ENCODE results near the gene S100PBP. TPM values are rescaled to one million over a fixed set of nuclear protein-coding genes. Genes with fewer than 3 reads are reported as not detected.

S100PBP gene
- total and polyA plus RNA-seq, 7 donors: 3.2 to 50.7 (median 25.2) TPM

DNA sequence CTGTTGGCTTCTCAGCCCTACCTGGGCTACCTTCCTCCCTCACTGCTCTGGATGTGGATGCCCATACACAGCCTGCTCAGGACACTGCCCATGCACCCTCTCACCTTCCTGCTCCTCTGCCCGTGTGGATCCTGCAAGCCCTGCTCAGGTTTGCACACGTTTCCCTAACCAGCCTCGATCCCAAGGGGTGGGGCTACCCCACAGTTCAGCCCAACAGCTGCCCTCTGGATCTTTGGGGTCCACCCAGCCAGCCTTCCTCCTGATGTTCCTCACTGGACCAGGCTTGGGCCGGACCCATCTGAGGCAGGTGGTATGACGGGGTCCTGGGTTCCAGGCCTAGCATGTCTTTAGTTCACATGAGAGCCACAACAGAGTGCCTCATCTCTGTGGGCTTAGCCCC is 79.0 kb downstream of the S100PBP start:
- TF ChIP-seq, protein P1, sequence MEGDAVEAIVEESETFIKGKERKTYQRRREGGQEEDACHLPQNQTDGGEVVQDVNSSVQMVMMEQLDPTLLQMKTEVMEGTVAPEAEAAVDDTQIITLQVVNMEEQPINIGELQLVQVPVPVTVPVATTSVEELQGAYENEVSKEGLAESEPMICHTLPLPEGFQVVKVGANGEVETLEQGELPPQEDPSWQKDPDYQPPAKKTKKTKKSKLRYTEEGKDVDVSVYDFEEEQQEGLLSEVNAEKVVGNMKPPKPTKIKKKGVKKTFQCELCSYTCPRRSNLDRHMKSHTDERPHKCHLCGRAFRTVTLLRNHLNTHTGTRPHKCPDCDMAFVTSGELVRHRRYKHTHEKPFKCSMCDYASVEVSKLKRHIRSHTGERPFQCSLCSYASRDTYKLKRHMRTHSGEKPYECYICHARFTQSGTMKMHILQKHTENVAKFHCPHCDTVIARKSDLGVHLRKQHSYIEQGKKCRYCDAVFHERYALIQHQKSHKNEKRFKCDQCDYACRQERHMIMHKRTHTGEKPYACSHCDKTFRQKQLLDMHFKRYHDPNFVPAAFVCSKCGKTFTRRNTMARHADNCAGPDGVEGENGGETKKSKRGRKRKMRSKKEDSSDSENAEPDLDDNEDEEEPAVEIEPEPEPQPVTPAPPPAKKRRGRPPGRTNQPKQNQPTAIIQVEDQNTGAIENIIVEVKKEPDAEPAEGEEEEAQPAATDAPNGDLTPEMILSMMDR (IDR thresholded peaks at IDR 0.05): no peak
- TF ChIP-seq EP300 (IDR thresholded peaks at IDR 0.05) (no peak), POLR2A (IDR thresholded peaks at IDR 0.05) (no peak), POLR2AphosphoS5 (IDR thresholded peaks at IDR 0.05) (no peak)
- Histone ChIP-seq H3K4me1 (peaks cover 0 to 27% (median 24%) of the 10 kb centered on the region in 4 donors), H3K27ac (no peak overlapping the region), H3K27me3 (peaks cover 15 to 31% (median 22%) of the 10 kb centered on the region in 3 donors), H3K4me3 (no peak overlapping the region), H3K36me3 (no peaks in the 10 kb centered on the region), H3K9me3 (no peaks in the 10 kb centered on the region)
- 48 to 76% methylated on average over 5 of the region's 5 CpGs for WGBS, 2 donors
- peak; percentile 64 for DNase-seq
- intact Hi-C loops (cut with DNase I): no loop called here

GRCh38 chr1:32897082-32898049 is 79.9 kb downstream of the S100PBP start:
- Histone ChIP-seq H3K9me3 (no peaks in the 10 kb centered on the region), H3K27ac (no peak overlapping the region), H3K27me3 (peaks cover 15 to 26% (median 18%) of the 10 kb centered on the region in 3 donors), H3K4me1 (peaks cover 0 to 31% (median 28%) of the 10 kb centered on the region in 4 donors), H3K4me3 (no peak overlapping the region), H3K36me3 (no peaks in the 10 kb centered on the region)
- intact Hi-C loops (cut with DNase I): no loop called here
- 86 to 87% methylated on average over 11 of the region's 11 CpGs for WGBS, 2 donors
- peak; percentile 18 for DNase-seq
- no peak for TF ChIP-seq EP300 (IDR thresholded peaks at IDR 0.05)
- TF ChIP-seq, protein P1 (IDR thresholded peaks at IDR 0.05): no peak
- TF ChIP-seq POLR2A (IDR thresholded peaks at IDR 0.05): no peak
- TF ChIP-seq POLR2AphosphoS5 (IDR thresholded peaks at IDR 0.05): no peak

- H3K36me3 ChIP-seq: no peaks in the 10 kb centered on the region
- TF ChIP-seq, protein P1 (IDR thresholded peaks at IDR 0.05): no peak
- TF ChIP-seq EP300 (IDR thresholded peaks at IDR 0.05) (no peak), POLR2A (IDR thresholded peaks at IDR 0.05) (no peak), POLR2AphosphoS5 (IDR thresholded peaks at IDR 0.05) (no peak)
- peaks cover 0 to 26% (median 23%) of the 10 kb centered on the region in 4 donors for H3K4me1 ChIP-seq
- H3K9me3 ChIP-seq: no peaks in the 10 kb centered on the region
- H3K27me3 ChIP-seq: peaks cover 8 to 19% (median 11%) of the 10 kb centered on the region in 3 donors
- peak; percentile 45 for DNase-seq
- no peak overlapping the region for H3K4me3 ChIP-seq
- no peak overlapping the region for H3K27ac ChIP-seq
- 94% methylated on average over 9 of the region's 9 CpGs for whole genome bisulfite sequencing, 2 donors
- intact Hi-C loops (cut with DNase I): no loop called here
Measured at GRCh38 chr1:32898056-32898455, 80.6 kb downstream of the S100PBP start.

GRCh38 chr1:32898958-32899357 is 81.5 kb downstream of the S100PBP start:
- intact Hi-C loops (cut with DNase I): no loop called here
- TF ChIP-seq, protein P1 (IDR thresholded peaks at IDR 0.05): no peak
- WGBS, 2 donors: 91 to 93% methylated on average over 3 of the region's 3 CpGs

More at GRCh38 chr1:32898958-32899357, 81.5 kb downstream of the S100PBP start:
- H3K27ac ChIP-seq: no peak overlapping the region
- no peak overlapping the region for H3K4me3 ChIP-seq
- peaks cover 0 to 17% (median 14%) of the 10 kb centered on the region in 4 donors for H3K4me1 ChIP-seq
- H3K9me3 ChIP-seq: no peaks in the 10 kb centered on the region
- H3K27me3 ChIP-seq: peaks cover 1 to 10% (median 2%) of the 10 kb centered on the region in 3 donors
- peak; percentile 38 for DNase-seq
- H3K36me3 ChIP-seq: no peaks in the 10 kb centered on the region
